Suprapubic skin (tissue), 3 donors: ENCODE measurements around the gene USP7.

Source experiments
- POLR2A ChIP-seq, 2 donors: fragments of 450-650 bp; IDR thresholded peaks; one replicate each; pipeline ENCODE4 v1.6.1; 2017; ENCODE audit warnings: antibody characterized with exemption in 2 of 2, mild to moderate bottlenecking in 2 of 2, moderate library complexity in 2 of 2
- TF ChIP-seq, protein P1 (sequence below), 2 donors: fragments of 200-600 bp in 1 of 2; fragments of 450-650 bp in 1 of 2; sonication (generic) in 1 of 2; IDR thresholded peaks; one replicate each; pipeline ENCODE4 v1.5.1; 2016 to 2019; ENCODE audit warnings: antibody characterized with exemption in 2 of 2, mild to moderate bottlenecking in 1 of 2, moderate library complexity in 1 of 2

DNA sequence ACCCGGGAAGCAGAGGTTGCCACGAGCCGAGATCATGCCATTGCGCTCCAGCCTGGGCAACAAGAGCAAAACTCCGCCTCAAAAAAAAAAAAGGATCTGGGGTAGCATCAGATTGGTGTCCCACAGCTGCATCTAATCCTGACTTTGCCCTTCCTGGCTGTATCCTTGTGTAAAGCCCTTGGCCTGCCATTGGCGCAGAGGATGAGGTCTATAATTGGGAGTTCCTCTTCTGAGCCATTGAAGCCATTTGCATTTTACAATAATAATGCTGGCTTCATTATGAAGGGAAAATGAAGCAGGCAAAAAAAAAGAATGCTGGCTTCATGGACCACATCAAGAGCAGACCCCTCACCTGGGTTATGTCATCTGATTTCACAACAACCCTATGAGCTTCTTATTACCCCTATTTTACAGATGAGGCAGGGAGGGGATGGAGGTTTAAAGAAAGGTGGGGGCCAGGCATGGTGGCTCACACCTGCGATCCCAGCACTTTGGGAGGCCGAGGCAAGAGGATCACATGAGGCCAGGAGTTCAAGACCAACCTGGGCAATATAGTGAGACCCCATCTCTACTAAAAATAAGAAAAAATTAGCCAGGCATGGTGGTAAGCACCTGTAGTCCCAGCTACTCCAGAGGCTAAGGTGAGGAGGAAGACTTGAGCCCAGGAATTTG is 82.7 kb downstream of the USP7 start:
- TF ChIP-seq, protein P1, sequence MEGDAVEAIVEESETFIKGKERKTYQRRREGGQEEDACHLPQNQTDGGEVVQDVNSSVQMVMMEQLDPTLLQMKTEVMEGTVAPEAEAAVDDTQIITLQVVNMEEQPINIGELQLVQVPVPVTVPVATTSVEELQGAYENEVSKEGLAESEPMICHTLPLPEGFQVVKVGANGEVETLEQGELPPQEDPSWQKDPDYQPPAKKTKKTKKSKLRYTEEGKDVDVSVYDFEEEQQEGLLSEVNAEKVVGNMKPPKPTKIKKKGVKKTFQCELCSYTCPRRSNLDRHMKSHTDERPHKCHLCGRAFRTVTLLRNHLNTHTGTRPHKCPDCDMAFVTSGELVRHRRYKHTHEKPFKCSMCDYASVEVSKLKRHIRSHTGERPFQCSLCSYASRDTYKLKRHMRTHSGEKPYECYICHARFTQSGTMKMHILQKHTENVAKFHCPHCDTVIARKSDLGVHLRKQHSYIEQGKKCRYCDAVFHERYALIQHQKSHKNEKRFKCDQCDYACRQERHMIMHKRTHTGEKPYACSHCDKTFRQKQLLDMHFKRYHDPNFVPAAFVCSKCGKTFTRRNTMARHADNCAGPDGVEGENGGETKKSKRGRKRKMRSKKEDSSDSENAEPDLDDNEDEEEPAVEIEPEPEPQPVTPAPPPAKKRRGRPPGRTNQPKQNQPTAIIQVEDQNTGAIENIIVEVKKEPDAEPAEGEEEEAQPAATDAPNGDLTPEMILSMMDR (IDR thresholded peaks at IDR 0.05) = no peak
- no peak for TF ChIP-seq POLR2A (IDR thresholded peaks at IDR 0.05)
